Measurements from ENCODE around the gene ESD. TPM values are rescaled to one million over a fixed set of nuclear protein-coding genes. Genes with fewer than 3 reads are reported as not detected.

ESD gene
- total RNA-seq, 1 donor from 2014 or later = 191 TPM

- TF ChIP-seq EZH2phosphoT487 (IDR thresholded peaks at IDR 0.05) (no peak), CTCF (IDR thresholded peaks at IDR 0.05) (no peak), EZH2 (IDR thresholded peaks at IDR 0.05) (no peak)
- Histone ChIP-seq H3K4me2 (no peak overlapping the region), H3K36me3 (no peaks in the 10 kb centered on the region), H3K4me1 (no peaks in the 10 kb centered on the region), H3K9me3 (ENCODE audit: low read depth) (no peaks in the 10 kb centered on the region), H2AFZ (replicated peaks) (no peak overlapping the region), H3K79me2 (ENCODE audit: low read depth) (no peaks in the 10 kb centered on the region), H3K27ac (no peak overlapping the region), H3K27me3 (no peaks in the 10 kb centered on the region), H3K9ac (no peak overlapping the region), H3K4me3 (no peak overlapping the region), H4K20me1 (ENCODE audit: low read depth) (no peaks in the 10 kb centered on the region), H3F3A (ENCODE audit: low read depth) (no peaks in the 10 kb centered on the region)
- Mint-ChIP-seq H3K4me1 (no peaks in the 10 kb centered on the region), H3K27me3 (ENCODE audit: insufficient read depth, low read depth) (no peaks in the 10 kb centered on the region), H3K36me3 (peaks cover 7% of the 10 kb centered on the region), H3K4me3 (no peak overlapping the region), H3K27ac (no peak overlapping the region), H3K9me3 (no peaks in the 10 kb centered on the region)
- DNase-seq (ENCODE audit: low spot score) = no peak
Observed at GRCh38 chr13:46735425-46735824, 61.5 kb downstream of the ESD start.

- H3K27me3 Mint-ChIP-seq (ENCODE audit: insufficient read depth, low read depth) = no peaks in the 10 kb centered on the region
- Histone ChIP-seq H4K20me1 (ENCODE audit: low read depth) (no peaks in the 10 kb centered on the region), H3K27ac (no peak overlapping the region), H3K4me3 (no peak overlapping the region), H3K36me3 (no peaks in the 10 kb centered on the region), H3K4me2 (no peak overlapping the region), H3K4me1 (no peaks in the 10 kb centered on the region), H3F3A (ENCODE audit: low read depth) (no peaks in the 10 kb centered on the region), H2AFZ (replicated peaks) (no peak overlapping the region), H3K9ac (no peak overlapping the region), H3K9me3 (ENCODE audit: low read depth) (no peaks in the 10 kb centered on the region), H3K27me3 (no peaks in the 10 kb centered on the region), H3K79me2 (ENCODE audit: low read depth) (no peaks in the 10 kb centered on the region)
- H3K4me3 Mint-ChIP-seq = no peak overlapping the region
- H3K27ac Mint-ChIP-seq = no peak overlapping the region
- no peaks in the 10 kb centered on the region for H3K4me1 Mint-ChIP-seq
- H3K9me3 Mint-ChIP-seq = no peaks in the 10 kb centered on the region
- no peak for DNase-seq (ENCODE audit: low spot score)
- TF ChIP-seq EZH2 (IDR thresholded peaks at IDR 0.05) (no peak), EZH2phosphoT487 (IDR thresholded peaks at IDR 0.05) (no peak), CTCF (IDR thresholded peaks at IDR 0.05) (no peak)
- H3K36me3 Mint-ChIP-seq = peaks cover 29% of the 10 kb centered on the region
Observed at GRCh38 chr13:46731535-46731934, 65.4 kb downstream of the ESD start.

GRCh38 chr13:46728777-46729176 lies 68.2 kb downstream of the ESD start:
- Histone ChIP-seq H3K4me3 (no peak overlapping the region), H4K20me1 (ENCODE audit: low read depth) (no peaks in the 10 kb centered on the region), H3K27me3 (no peaks in the 10 kb centered on the region), H2AFZ (replicated peaks) (no peak overlapping the region), H3K79me2 (ENCODE audit: low read depth) (no peaks in the 10 kb centered on the region), H3K9ac (no peak overlapping the region), H3F3A (ENCODE audit: low read depth) (no peaks in the 10 kb centered on the region), H3K27ac (no peak overlapping the region), H3K4me1 (no peaks in the 10 kb centered on the region), H3K36me3 (peaks cover 3% of the 10 kb centered on the region), H3K4me2 (no peak overlapping the region), H3K9me3 (ENCODE audit: low read depth) (no peaks in the 10 kb centered on the region)
- Mint-ChIP-seq H3K4me3 (no peak overlapping the region), H3K9me3 (no peaks in the 10 kb centered on the region), H3K4me1 (no peaks in the 10 kb centered on the region), H3K27ac (no peak overlapping the region), H3K27me3 (ENCODE audit: insufficient read depth, low read depth) (no peaks in the 10 kb centered on the region), H3K36me3 (peaks cover 39% of the 10 kb centered on the region)
- TF ChIP-seq CTCF (IDR thresholded peaks at IDR 0.05) (peak; percentile 36), EZH2phosphoT487 (IDR thresholded peaks at IDR 0.05) (no peak)
- peak; percentile 29 for DNase-seq (ENCODE audit: low spot score)

Measured in neural progenitor cell (in vitro differentiated cells).